SK-N-SH (cell line): Measurements from ENCODE around the gene OCA2. TPM values are rescaled to one million over a fixed set of nuclear protein-coding genes. Genes with fewer than 3 reads are reported as not detected.

Experiments used
- CTCF ChIA-PET: fragments of 300-600, 350-600 bp; formaldehyde crosslinking; extraction: SDS; loops from one replicate; lab custom pipeline; 2021; lab: Yijun Ruan, JAX
- POLR2A ChIA-PET: fragments of 350-600 bp; sonication (Branson Sonifier 250); formaldehyde crosslinking; extraction: SDS; loops from one replicate; lab custom pipeline; 2020; ENCODE audit warnings: antibody characterized with exemption, inconsistent platforms; lab: Yijun Ruan, JAX
- DNase-seq: peaks from one replicate; pipeline ENCODE4 v3.0.0; 2012
- H2AFZ ChIP-seq: fragments of 200-600 bp; sonication (generic); 2 replicates; pipeline ENCODE4 v1.8.1; 2016; ENCODE audit warnings: antibody characterized with exemption, mild to moderate bottlenecking, low read depth
- H3F3A ChIP-seq: fragments of 200-600 bp; sonication (generic); replicated peaks from 2 replicates; pipeline ENCODE3; 2016; ENCODE audit warnings: antibody characterized with exemption, mild to moderate bottlenecking; ENCODE audit not compliant: insufficient read depth
- H3K27ac ChIP-seq, 2 experiments: fragments of 200-500 bp in 1 of 2; fragments of 200-600 bp in 1 of 2; sonication (Bioruptor generic) in 1 of 2; sonication (generic), shearing (Covaris generic) in 1 of 2; 2 replicates each; pipeline versions ENCODE4 v1.5.1 to v1.6.1; 2014 to 2016; ENCODE audit warnings: low read depth in 2 of 2, inconsistent platforms in 1 of 2, low read length in 1 of 2, mild to moderate bottlenecking in 1 of 2, mixed read lengths in 1 of 2
- H3K27me3 ChIP-seq: fragments of 200-600 bp; sonication (generic), shearing (Covaris generic); 2 replicates; pipeline ENCODE4 v1.6.1; 2016; ENCODE audit warnings: mixed run types; ENCODE audit not compliant: insufficient read depth
- H3K36me3 ChIP-seq, 2 experiments: fragments of 200-500 bp in 1 of 2; fragments of 200-600 bp in 1 of 2; sonication (Bioruptor generic) in 1 of 2; sonication (generic) in 1 of 2; replicated peaks in 1 of 2; 2 replicates each; pipeline versions ENCODE3 to v1.5.1; 2014 to 2016; ENCODE audit warnings: low read length in 1 of 2, mild to moderate bottlenecking in 1 of 2; ENCODE audit not compliant: insufficient read depth in 2 of 2, control insufficient read depth in 1 of 2
- H3K4me1 ChIP-seq, 2 experiments: fragments of 200-500 bp in 1 of 2; fragments of 200-600 bp in 1 of 2; sonication (Bioruptor generic) in 1 of 2; sonication (generic), shearing (Covaris generic) in 1 of 2; 2 replicates each; pipeline versions ENCODE4 v1.5.1 to v1.6.1; 2014 to 2016; ENCODE audit warnings: low read depth in 1 of 2, low read length in 1 of 2, mixed run types in 1 of 2; ENCODE audit not compliant: insufficient read depth in 2 of 2, control insufficient read depth in 1 of 2
- H3K4me2 ChIP-seq: fragments of 200-600 bp; sonication (generic), shearing (Covaris generic); 2 replicates; pipeline ENCODE4 v1.6.1; 2017; ENCODE audit warnings: mixed run types
- H3K4me3 ChIP-seq, 2 experiments: fragments of 200-500 bp in 1 of 2; fragments of 200-600 bp in 1 of 2; sonication (Bioruptor generic) in 1 of 2; sonication (generic), shearing (Covaris generic) in 1 of 2; 2 replicates each; pipeline versions ENCODE4 v1.5.1 to v1.8.1; 2014 to 2016; ENCODE audit warnings: low read depth in 2 of 2, inconsistent platforms in 1 of 2, low read length in 1 of 2, mild to moderate bottlenecking in 1 of 2, mixed read lengths in 1 of 2, moderate library complexity in 1 of 2
- H3K79me2 ChIP-seq: fragments of 200-600 bp; sonication (generic); 2 replicates; pipeline ENCODE4 v1.8.1; 2017; ENCODE audit warnings: mild to moderate bottlenecking; ENCODE audit not compliant: insufficient read depth
- H3K9ac ChIP-seq: fragments of 200-600 bp; sonication (generic); 2 replicates; pipeline ENCODE4 v1.6.1; 2017; ENCODE audit warnings: mixed run types
- H3K9me2 ChIP-seq: fragments of 200-600 bp; sonication (generic); 2 replicates; pipeline ENCODE4 v1.6.1; 2017; ENCODE audit warnings: mixed run types
- H3K9me3 ChIP-seq: fragments of 200-600 bp; sonication (generic); 2 replicates; pipeline ENCODE4 v1.6.1; 2017; ENCODE audit warnings: mixed run types, mild to moderate bottlenecking, moderate library complexity
- H4K20me1 ChIP-seq: fragments of 200-600 bp; sonication (generic); 2 replicates; pipeline ENCODE4 v1.6.1; 2017; ENCODE audit warnings: mild to moderate bottlenecking, mixed run types; ENCODE audit not compliant: insufficient read depth
- CHD2 ChIP-seq: fragments of 150-350 bp; IDR thresholded peaks from 2 replicates; pipeline ENCODE4 v1.6.1; 2018; ENCODE audit warnings: low read length; ENCODE audit not compliant: partially characterized antibody
- EP300 ChIP-seq, 2 experiments: IDR thresholded peaks; 2 replicates each; pipeline versions ENCODE4 v1.4.0 to v1.6.1; 2012; ENCODE audit warnings: borderline replicate concordance in 1 of 2, low read depth in 1 of 2, low read length in 1 of 2
- FOXJ3 ChIP-seq: sonication (generic); formaldehyde crosslinking; IDR thresholded peaks from 2 replicates; pipeline ENCODE4 v1.5.1; 2020; ENCODE audit warnings: mild to moderate bottlenecking, missing genetic modification reagents
- FOXM1 ChIP-seq: IDR thresholded peaks from 2 replicates; pipeline ENCODE4 v1.4.0; 2012; ENCODE audit warnings: low read depth, mild to moderate bottlenecking
- GATA2 ChIP-seq: sonication (generic); formaldehyde crosslinking; IDR thresholded peaks from 2 replicates; pipeline ENCODE4 v1.5.0; 2020; ENCODE audit warnings: mild to moderate bottlenecking, missing genetic modification reagents
- JUND ChIP-seq: IDR thresholded peaks from 2 replicates; pipeline ENCODE4 v1.4.0; 2012
- NFIC ChIP-seq: IDR thresholded peaks from 2 replicates; pipeline ENCODE4 v1.4.0; 2012; ENCODE audit warnings: borderline replicate concordance
- RCOR1 ChIP-seq: fragments of 150-350 bp; IDR thresholded peaks from 2 replicates; pipeline ENCODE4 v1.6.1; 2017; ENCODE audit warnings: antibody characterized with exemption, low read length
- RFX5 ChIP-seq: IDR thresholded peaks from 2 replicates; pipeline ENCODE4 v1.6.1; 2012; ENCODE audit warnings: mild to moderate bottlenecking, improper control_type of control experiment, low read length
- TAF1 ChIP-seq: IDR thresholded peaks from 2 replicates; pipeline ENCODE4 v1.6.1; 2012; ENCODE audit warnings: low read depth, mild to moderate bottlenecking, low read length, moderate library complexity, borderline replicate concordance
- TCF12 ChIP-seq: IDR thresholded peaks from 2 replicates; pipeline ENCODE4 v1.4.0; 2012
- USF1 ChIP-seq: IDR thresholded peaks from 2 replicates; pipeline ENCODE4 v1.4.0; 2012; ENCODE audit warnings: low read depth, borderline replicate concordance
- WGBS: methylation state at CpG from one replicate; pipeline ENCODE4 v1.1.6; 2017; ENCODE audit warnings: low lambda C conversion rate; 5-methylcytosine and 5-hydroxymethylcytosine counted together
- polyA plus RNA-seq, 3 experiments: library from polyadenylated mRNA; depleted of rRNA; stranded (reverse); fragments of >200 nt; gene quantifications; 2 replicates each; pipeline ENCODE4 v1.2.3, GENCODE V29; 2012

The OCA2 gene
- polyA plus RNA-seq, 1 of the 3 experiments (the other 2 are of a cell fraction) = 0.16 TPM

- no peak for TF ChIP-seq FOXM1
- no peak for TF ChIP-seq TCF12
- no peak for TF ChIP-seq EP300 (IDR thresholded peaks at IDR 0.05; ENCODE audit: borderline replicate concordance in 1 of 2, low read depth in 1 of 2, low read length in 1 of 2)
- no peak for TF ChIP-seq NFIC
- no peak for TF ChIP-seq CHD2
- no peak for TF ChIP-seq TAF1
- TF ChIP-seq, all 33 proteins: peak for 0
These were observed 354.5 kb downstream of the OCA2 start (continued) for GRCh38 chr15:27744641-27745040.

DNA sequence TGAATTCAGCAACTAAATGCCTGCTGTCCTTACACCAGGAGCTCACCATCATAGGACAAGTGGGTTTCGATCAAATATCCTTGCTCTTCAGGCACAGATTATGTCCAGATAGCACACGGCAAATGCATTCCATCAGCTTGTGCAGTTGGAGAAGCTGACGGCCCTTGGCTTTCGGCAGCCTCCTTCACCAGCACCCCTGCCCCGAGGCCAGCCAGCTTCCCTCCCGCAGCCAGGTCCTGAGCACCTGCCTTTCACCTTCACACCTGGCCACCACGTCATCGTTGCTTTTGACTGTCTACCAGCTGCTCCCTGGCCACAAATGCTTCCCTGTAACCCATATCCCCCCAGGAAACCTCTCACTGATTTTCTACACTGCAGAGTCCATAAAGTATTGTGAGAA lies 355.5 kb downstream of the OCA2 start:
- Histone ChIP-seq H3K4me3 (no peak overlapping the region), H3K27me3 (no peaks in the 10 kb centered on the region), H3K79me2 (no peaks in the 10 kb centered on the region)
- no peak for TF ChIP-seq GATA2 (CRISPR knock-in tag)
- TF ChIP-seq JUND = no peak
- TF ChIP-seq, all 33 proteins: peak for 0
- ChIA-PET POLR2A (no interaction called here), CTCF (no interaction called here)
- Histone ChIP-seq H3K4me2 (no peak overlapping the region), H3K27ac (no peak overlapping the region), H2AFZ (no peak overlapping the region), H3K9ac (no peak overlapping the region), H3F3A (no peaks in the 10 kb centered on the region), H3K9me2 (no peaks in the 10 kb centered on the region), H3K9me3 (no peaks in the 10 kb centered on the region), H4K20me1 (no peaks in the 10 kb centered on the region), H3K36me3 (no peaks in the 10 kb centered on the region), H3K4me1 (peaks cover 0 to 17% of the 10 kb centered on the region in 2 experiments; a peak in 1 of 4 replicates)
- DNase-seq = no peak
- 54% methylated on average over 7 of the region's 8 CpGs for whole genome bisulfite sequencing

GRCh38 chr15:27742751-27743477 lies 356.2 kb downstream of the OCA2 start:
- Histone ChIP-seq H3K79me2 (no peaks in the 10 kb centered on the region), H3K9me2 (no peaks in the 10 kb centered on the region), H3F3A (no peaks in the 10 kb centered on the region), H2AFZ (no peak overlapping the region), H3K27ac (no peak overlapping the region), H3K4me2 (no peak overlapping the region), H3K36me3 (no peaks in the 10 kb centered on the region), H3K9me3 (no peaks in the 10 kb centered on the region), H3K4me3 (no peak overlapping the region), H4K20me1 (no peaks in the 10 kb centered on the region), H3K9ac (no peak overlapping the region), H3K4me1 (peaks cover 0 to 17% of the 10 kb centered on the region in 2 experiments; a peak in 1 of 4 replicates), H3K27me3 (no peaks in the 10 kb centered on the region)
- 32% methylated on average over 16 of the region's 16 CpGs for WGBS
- DNase-seq = peak; percentile 38
- CTCF ChIA-PET = no interaction called here
- POLR2A ChIA-PET = no interaction called here
- 0 out of 2 replicates have a peak, but pooled peaks have one; percentile 10 for TF ChIP-seq RCOR1
- no peak for TF ChIP-seq CHD2
- TF ChIP-seq USF1 = no peak
- TF ChIP-seq RFX5 = no peak
- TF ChIP-seq FOXM1 = no peak
- TF ChIP-seq FOXJ3 (CRISPR knock-in tag) = no peak
